HepG2 (cell line): ENCODE measurements around the gene PRMT2. TPM values are rescaled to one million over a fixed set of nuclear protein-coding genes. Genes with fewer than 3 reads are reported as not detected.

Source experiments
- ATAC-seq: fragments of 200-7000 bp; cut with Tn5 transposase; 3 replicates; pipeline ENCODE4 v1.9.1; 2020; ENCODE audit warnings: mild to moderate bottlenecking, moderate library complexity
- BruUV-seq: library from RNA; stranded (reverse); fragments of 400-500 nt; replicated peaks from 2 replicates; lab custom pipeline; 2021; lab: Mats Ljungman, UMichigan
- CTCF ChIA-PET: fragments of 300-600 bp; formaldehyde crosslinking; extraction: SDS; loops from one replicate; lab custom pipeline; 2021; ENCODE audit warnings: low total read pairs, inconsistent platforms, low intra/inter-chr PET ratio; lab: Yijun Ruan, JAX
- POLR2A ChIA-PET: fragments of 350-600 bp; sonication (Branson Sonifier 250); formaldehyde crosslinking; loops from one replicate; lab custom pipeline; 2020; ENCODE audit warnings: antibody characterized with exemption, inconsistent platforms; lab: Yijun Ruan, JAX
- DNase-seq: peaks from one replicate; pipeline ENCODE4 v3.0.0-alpha.2; 2015; ENCODE audit warnings: low spot score
- FAIRE-seq: peaks from 3 replicates; lab custom pipeline; 2011; peaks lifted over from hg19 to GRCh38; lab: Jason Lieb, UNC
- H2AFZ ChIP-seq: one replicate; pipeline ENCODE4 v1.6.1; 2011; ENCODE audit warnings: low read length, inconsistent platforms
- H3K27ac ChIP-seq: fragments of 300-600 bp; 3 replicates; pipeline ENCODE4 v1.8.0; 2011; ENCODE audit warnings: mixed run types, mild to moderate bottlenecking, mixed read lengths, low read length, inconsistent platforms; ENCODE audit not compliant: insufficient read depth; ENCODE audit errors: extremely low read length
- H3K27me3 ChIP-seq, 2 experiments: fragments of 200-600 bp in 1 of 2; 2 replicates in 1 of 2; 3 replicates in 1 of 2; pipeline versions ENCODE4 v1.6.0 to v1.8.0; 2011; ENCODE audit warnings: low read length in 2 of 2, mild to moderate bottlenecking in 2 of 2, moderate library complexity in 2 of 2, inconsistent platforms in 1 of 2; ENCODE audit not compliant: insufficient read depth in 2 of 2, control insufficient read depth in 1 of 2
- H3K36me3 ChIP-seq, 2 experiments: fragments of 200-600 bp in 1 of 2; replicated peaks in 1 of 2; 2 replicates in 1 of 2; 3 replicates in 1 of 2; pipeline versions ENCODE4 v1.5.1 to v1.8.0; 2011; ENCODE audit warnings: low read length in 2 of 2, inconsistent platforms in 1 of 2; ENCODE audit not compliant: insufficient read depth in 2 of 2, control insufficient read depth in 1 of 2
- H3K4me1 ChIP-seq: 2 replicates; pipeline ENCODE4 v1.5.1; 2012; ENCODE audit warnings: low read length, inconsistent platforms; ENCODE audit not compliant: insufficient read depth
- H3K4me2 ChIP-seq: 2 replicates; pipeline ENCODE4 v1.6.0; 2011; ENCODE audit warnings: low read depth, low read length, inconsistent platforms
- H3K4me3 ChIP-seq, 3 experiments: fragments of 200-600 bp in 1 of 3; sonication (generic), shearing (Covaris generic) in 1 of 3; replicated peaks in 1 of 3; 2 replicates each; pipeline ENCODE4 v1.5.1; 2011 to 2016; ENCODE audit warnings: low read length in 3 of 3, inconsistent platforms in 2 of 3, low read depth in 2 of 3, mild to moderate bottlenecking in 2 of 3, control low read depth in 1 of 3, mixed read lengths in 1 of 3; ENCODE audit not compliant: insufficient read depth in 1 of 3
- H3K79me2 ChIP-seq: one replicate; pipeline ENCODE4 v1.6.1; 2011; ENCODE audit warnings: low read length, inconsistent platforms; ENCODE audit not compliant: insufficient read depth
- H3K9ac ChIP-seq: 2 replicates; pipeline ENCODE4 v1.6.0; 2011; ENCODE audit warnings: mild to moderate bottlenecking, low read depth, low read length, inconsistent platforms; ENCODE audit not compliant: insufficient read depth
- H3K9me3 ChIP-seq: 2 replicates; pipeline ENCODE4 v1.5.1; 2012; ENCODE audit warnings: mild to moderate bottlenecking, low read length
- H4K20me1 ChIP-seq: 2 replicates; pipeline ENCODE4 v1.6.0; 2011; ENCODE audit warnings: inconsistent platforms, mild to moderate bottlenecking, low read length, moderate library complexity; ENCODE audit not compliant: insufficient read depth
- ATF1 ChIP-seq: IDR thresholded peaks from 2 replicates; pipeline ENCODE4 v1.6.1; 2016; ENCODE audit warnings: mild to moderate bottlenecking, control low read depth
- CREB1 ChIP-seq, 2 experiments: fragments of 450-650 bp in 1 of 2; IDR thresholded peaks; 2 replicates each; pipeline ENCODE4 v1.6.1; 2016 to 2017; ENCODE audit warnings: control low read depth in 1 of 2, mild to moderate bottlenecking in 1 of 2, missing compliant biosample characterization in 1 of 2, missing genetic modification characterization in 1 of 2
- CREM ChIP-seq, 2 experiments: sonication (generic) in 1 of 2; formaldehyde crosslinking in 1 of 2; IDR thresholded peaks; 2 replicates each; pipeline versions ENCODE4 v1.4.0 to v1.6.1; 2016 to 2020; ENCODE audit warnings: antibody characterized with exemption in 1 of 2, mild to moderate bottlenecking in 1 of 2, missing genetic modification reagents in 1 of 2
- GATAD2A ChIP-seq: IDR thresholded peaks from 2 replicates; pipeline ENCODE4 v1.6.1; 2016
- HDAC2 ChIP-seq: sonication (generic); formaldehyde crosslinking; IDR thresholded peaks from 2 replicates; pipeline ENCODE4 v1.4.0; 2020; ENCODE audit warnings: missing genetic modification reagents
- HNRNPLL ChIP-seq: fragments of 200-400 bp; formaldehyde crosslinking; IDR thresholded peaks from 2 replicates; pipeline ENCODE4 v1.6.1; 2017; ENCODE audit warnings: mild to moderate bottlenecking, low read depth, low read length; ENCODE audit not compliant: poor library complexity, severe bottlenecking
- KAT8 ChIP-seq: IDR thresholded peaks from 2 replicates; pipeline ENCODE4 v1.6.1; 2016; ENCODE audit warnings: missing genetic modification reagents, missing compliant biosample characterization
- MIXL1 ChIP-seq: IDR thresholded peaks from 2 replicates; pipeline ENCODE4 v1.6.1; 2016
- PATZ1 ChIP-seq: sonication (generic); formaldehyde crosslinking; IDR thresholded peaks from 2 replicates; pipeline ENCODE4 v1.4.0; 2020; ENCODE audit warnings: missing genetic modification reagents
- PPARG ChIP-seq: conservative IDR thresholded peaks from 2 replicates; pipeline ENCODE4 v1.6.1; 2016; ENCODE audit warnings: missing biosample characterization, missing genetic modification reagents
- RAD21 ChIP-seq: fragments of 450-650 bp; formaldehyde crosslinking; IDR thresholded peaks from 2 replicates; pipeline ENCODE4 v1.5.0; 2020; ENCODE audit warnings: mild to moderate bottlenecking
- U2AF1 ChIP-seq: fragments of 200-400 bp; formaldehyde crosslinking; optimal IDR thresholded peaks from 2 replicates; pipeline ENCODE3; 2017; ENCODE audit warnings: mild to moderate bottlenecking, low read depth, low read length
- WIZ ChIP-seq: sonication (generic); formaldehyde crosslinking; IDR thresholded peaks from 2 replicates; pipeline ENCODE4 v1.5.1; 2020; ENCODE audit warnings: mild to moderate bottlenecking, missing genetic modification reagents
- YY1 ChIP-seq: IDR thresholded peaks from 2 replicates; pipeline ENCODE4 v1.6.1; 2011; ENCODE audit warnings: low read length, low read depth, moderate library complexity, mild to moderate bottlenecking; ENCODE audit not compliant: insufficient read depth, insufficient replicate concordance
- ZBTB7A ChIP-seq: sonication (generic); formaldehyde crosslinking; IDR thresholded peaks from 2 replicates; pipeline ENCODE4 v1.8.0; 2022; ENCODE audit warnings: mild to moderate bottlenecking, missing genetic modification reagents
- ZNF143 ChIP-seq: sonication (generic); formaldehyde crosslinking; IDR thresholded peaks from 2 replicates; pipeline ENCODE4 v1.4.0; 2020; ENCODE audit warnings: missing genetic modification reagents
- WGBS: methylation state at CpG from one replicate; pipeline ENCODE4 v1.1.6; 2017; ENCODE audit warnings: low lambda C conversion rate; 5-methylcytosine and 5-hydroxymethylcytosine counted together
- in situ Hi-C: cut with HindIII; loops from 2 replicates; pipeline ENCODE4 v1.10.0; 2017; ENCODE audit warnings: low pct_unique_long_range_greater_than_20kb; ENCODE audit not compliant: extremely low pct_ligation_motif_present
- intact Hi-C: fragments of 100-400 bp; cut with micrococcal nuclease; formaldehyde crosslinking; loops from one replicate; pipeline ENCODE4 v1.10.0; 2022; ENCODE audit not compliant: unreplicated experiment
- polyA plus RNA-seq, 8 experiments: library from polyadenylated mRNA; depleted of rRNA in 3 of 8; stranded (reverse) in 7 of 8; unstranded in 1 of 8; fragments of >200 nt; fragmentation: Illumina TruSeq in 4 of 8; extraction: Trizol in 4 of 8; gene quantifications; 2 replicates each; pipeline versions ENCODE4 v1.2.1 to v1.2.3, GENCODE V29; 2011 to 2016; ENCODE audit warnings: low read depth in 4 of 8, missing spikeins in 1 of 8, mixed read lengths in 1 of 8; ENCODE audit not compliant: insufficient read depth in 1 of 8
- total RNA-seq, 5 experiments: library from RNA; depleted of rRNA; stranded (reverse); fragments of >200 nt; fragmentation: Illumina TruSeq; extraction: Trizol; gene quantifications; 2 replicates each; pipeline ENCODE4 v1.2.3, GENCODE V29; 2016; ENCODE audit warnings: low read depth in 1 of 5
- TF ChIP-seq, protein P1 (sequence below): sonication (generic); formaldehyde crosslinking; IDR thresholded peaks from 2 replicates; pipeline ENCODE4 v1.5.0; 2020; ENCODE audit warnings: mild to moderate bottlenecking, missing genetic modification reagents, moderate library complexity
- TF ChIP-seq, protein P2 (sequence below): sonication (generic); formaldehyde crosslinking; IDR thresholded peaks from 2 replicates; pipeline ENCODE4 v1.4.0; 2020; ENCODE audit warnings: missing genetic modification reagents, low read depth, mild to moderate bottlenecking, borderline replicate concordance
- TF ChIP-seq, protein P3 (sequence below): IDR thresholded peaks from 2 replicates; pipeline ENCODE4 v1.6.1; 2016; ENCODE audit warnings: missing compliant biosample characterization, missing genetic modification reagents, borderline replicate concordance

Gene PRMT2
- total and polyA plus RNA-seq, 2 of the 13 experiments (the other 11 are each of a cell fraction or from before 2014, with no cell fraction given) = 54.4 to 78.8 TPM

DNA sequence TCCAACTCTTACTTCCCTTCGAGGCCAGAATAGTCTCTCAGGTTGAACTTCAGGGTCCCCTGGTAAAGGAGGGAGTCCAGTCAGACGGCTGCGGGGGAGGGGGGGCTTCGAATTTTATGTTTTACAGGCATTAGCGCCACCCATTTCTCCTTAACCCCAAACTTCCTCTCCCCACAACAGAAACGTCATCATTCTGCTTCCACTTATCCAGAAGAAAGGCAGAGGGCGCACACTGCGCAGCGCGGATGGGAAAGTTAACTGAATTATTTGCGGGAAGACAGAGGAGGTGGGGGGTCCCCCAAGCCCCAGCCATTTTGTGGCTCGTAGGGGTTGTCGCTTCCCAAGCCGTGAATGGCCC lies 529 bp upstream of the PRMT2 start:
- peak overlapping the region; percentile 90 for H3K9ac ChIP-seq
- H3K4me3 ChIP-seq = peak overlapping the region; percentile 55 to 93 (median 83); a peak in 5 of 6 replicates
- H3K27ac ChIP-seq = peak overlapping the region; percentile 85
- ATAC-seq (peak; percentile 62), FAIRE-seq (no peak), DNase-seq (peak; percentile 70)
- BruUV-seq = no TSS peak
- intact Hi-C loops = no loop called here
- no peak overlapping the region for H2AFZ ChIP-seq
- 1% methylated on average over 13 of the region's 14 CpGs for WGBS
- H3K4me2 ChIP-seq = peak overlapping the region; percentile 74
- ChIA-PET POLR2A (interaction anchor here (0.7 to 5.1 kb wide), 20 partner anchors 8 to 491 kb away, joined by 3 to 48 read pairs (median 5); partner anchors contain the start of gene S100B), CTCF (no interaction called here)
- in situ Hi-C loops = no loop called here
- peaks cover 53% of the 10 kb centered on the region for H3K4me1 ChIP-seq
- peaks cover 30% of the 10 kb centered on the region for H3K79me2 ChIP-seq
- H3K9me3 ChIP-seq = no peaks in the 10 kb centered on the region
- no peaks in the 10 kb centered on the region for H3K36me3 ChIP-seq
- peaks cover 4% of the 10 kb centered on the region; the same call in 1 of the 2 replicates for H4K20me1 ChIP-seq
- no peaks in the 10 kb centered on the region; a peak in 1 of 5 replicates for H3K27me3 ChIP-seq
- TF ChIP-seq PATZ1 (peak; percentile 71), ATF1 (CRISPR knock-in tag) (peak; percentile 81), HNRNPLL (peak; percentile 34), CREM (IDR thresholded peaks at IDR 0.05) (peak; percentile 67), CREM (CRISPR knock-in tag; IDR thresholded peaks at IDR 0.05) (no peak), WIZ (CRISPR knock-in tag) (peak; percentile 9; the same call in 1 of the 2 replicates), HDAC2 (CRISPR knock-in tag) (peak; percentile 31; the same call in 1 of the 2 replicates), GATAD2A (peak; percentile 36; the same call in 1 of the 2 replicates), MIXL1 (CRISPR knock-in tag) (no peak), PPARG (CRISPR knock-in tag) (0 out of 2 replicates have a peak, but pooled peaks have one; percentile 6), RAD21 (CRISPR knock-in tag) (no peak), KAT8 (peak; percentile 52; the same call in 1 of the 2 replicates), CREB1 (IDR thresholded peaks at IDR 0.05) (0 out of 2 replicates have a peak, but pooled peaks have one; percentile 11), CREB1 (CRISPR knock-in tag; IDR thresholded peaks at IDR 0.05) (no peak), ZBTB7A (CRISPR knock-in tag) (0 out of 2 replicates have a peak, but pooled peaks have one; percentile 25), YY1 (peak; percentile 69), U2AF1 (no peak), ZNF143 (CRISPR knock-in tag) (no peak)
- TF ChIP-seq, protein P1, sequence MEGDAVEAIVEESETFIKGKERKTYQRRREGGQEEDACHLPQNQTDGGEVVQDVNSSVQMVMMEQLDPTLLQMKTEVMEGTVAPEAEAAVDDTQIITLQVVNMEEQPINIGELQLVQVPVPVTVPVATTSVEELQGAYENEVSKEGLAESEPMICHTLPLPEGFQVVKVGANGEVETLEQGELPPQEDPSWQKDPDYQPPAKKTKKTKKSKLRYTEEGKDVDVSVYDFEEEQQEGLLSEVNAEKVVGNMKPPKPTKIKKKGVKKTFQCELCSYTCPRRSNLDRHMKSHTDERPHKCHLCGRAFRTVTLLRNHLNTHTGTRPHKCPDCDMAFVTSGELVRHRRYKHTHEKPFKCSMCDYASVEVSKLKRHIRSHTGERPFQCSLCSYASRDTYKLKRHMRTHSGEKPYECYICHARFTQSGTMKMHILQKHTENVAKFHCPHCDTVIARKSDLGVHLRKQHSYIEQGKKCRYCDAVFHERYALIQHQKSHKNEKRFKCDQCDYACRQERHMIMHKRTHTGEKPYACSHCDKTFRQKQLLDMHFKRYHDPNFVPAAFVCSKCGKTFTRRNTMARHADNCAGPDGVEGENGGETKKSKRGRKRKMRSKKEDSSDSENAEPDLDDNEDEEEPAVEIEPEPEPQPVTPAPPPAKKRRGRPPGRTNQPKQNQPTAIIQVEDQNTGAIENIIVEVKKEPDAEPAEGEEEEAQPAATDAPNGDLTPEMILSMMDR = peak; percentile 24; the same call in 1 of the 2 replicates
- TF ChIP-seq, protein P2, sequence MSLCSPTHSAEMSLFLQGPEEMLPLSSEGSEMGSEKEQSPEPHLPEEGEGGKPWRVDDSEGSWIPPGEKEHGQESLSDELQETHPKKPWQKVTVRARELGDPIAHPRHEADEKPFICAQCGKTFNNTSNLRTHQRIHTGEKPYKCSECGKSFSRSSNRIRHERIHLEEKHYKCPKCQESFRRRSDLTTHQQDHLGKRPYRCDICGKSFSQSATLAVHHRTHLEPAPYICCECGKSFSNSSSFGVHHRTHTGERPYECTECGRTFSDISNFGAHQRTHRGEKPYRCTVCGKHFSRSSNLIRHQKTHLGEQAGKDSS = no peak
- TF ChIP-seq, protein P3, sequence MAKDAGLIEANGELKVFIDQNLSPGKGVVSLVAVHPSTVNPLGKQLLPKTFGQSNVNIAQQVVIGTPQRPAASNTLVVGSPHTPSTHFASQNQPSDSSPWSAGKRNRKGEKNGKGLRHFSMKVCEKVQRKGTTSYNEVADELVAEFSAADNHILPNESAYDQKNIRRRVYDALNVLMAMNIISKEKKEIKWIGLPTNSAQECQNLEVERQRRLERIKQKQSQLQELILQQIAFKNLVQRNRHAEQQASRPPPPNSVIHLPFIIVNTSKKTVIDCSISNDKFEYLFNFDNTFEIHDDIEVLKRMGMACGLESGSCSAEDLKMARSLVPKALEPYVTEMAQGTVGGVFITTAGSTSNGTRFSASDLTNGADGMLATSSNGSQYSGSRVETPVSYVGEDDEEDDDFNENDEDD (CRISPR knock-in tag) = no peak; the same call in 1 of the 2 replicates
